ENCODE data around the gene BCL6.

DNA sequence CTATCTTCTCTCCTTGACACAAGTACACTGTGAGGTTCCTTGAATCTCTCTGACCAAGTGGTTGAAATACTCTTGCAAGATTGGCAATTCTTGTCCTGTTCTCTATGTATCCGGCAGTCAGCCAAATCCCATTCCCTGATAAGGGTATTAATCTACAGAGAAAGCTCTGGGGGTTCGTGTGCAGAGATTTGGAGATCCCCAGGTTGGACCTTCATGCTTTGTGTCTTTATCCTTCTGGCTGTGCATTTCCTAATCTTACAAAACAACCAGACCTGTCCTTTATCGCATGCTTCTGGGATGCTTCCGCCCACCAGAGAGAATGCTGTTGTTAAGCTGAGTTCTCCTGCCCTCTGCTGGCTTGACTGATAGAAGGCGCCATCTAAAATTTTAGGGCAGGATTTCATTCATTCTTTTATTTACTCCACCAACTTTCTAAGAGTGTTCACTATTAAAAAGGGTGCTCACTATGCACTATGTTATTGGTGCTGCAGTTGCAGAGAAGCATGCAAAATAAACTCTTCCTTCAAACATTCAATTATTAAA, 66.5 kb downstream of the BCL6 start:
- TF ChIP-seq BHLHE40 (IDR thresholded peaks at IDR 0.05; ENCODE audit: borderline replicate concordance), result no peak
- TF ChIP-seq FOXM1 (IDR thresholded peaks at IDR 0.05; ENCODE audit: borderline replicate concordance), result no peak
- no peak for TF ChIP-seq SP1 (IDR thresholded peaks at IDR 0.05)
- TF ChIP-seq SUZ12 (IDR thresholded peaks at IDR 0.05), result no peak
- no peak for TF ChIP-seq FOXA1 (IDR thresholded peaks at IDR 0.05)
- TF ChIP-seq TARDBP (IDR thresholded peaks at IDR 0.05), result no peak
- no peak for TF ChIP-seq FOXK2 (IDR thresholded peaks at IDR 0.05)
- no peak for TF ChIP-seq ELF4 (IDR thresholded peaks at IDR 0.05)
- TF ChIP-seq L3MBTL2 (conservative IDR thresholded peaks at IDR 0.05), result no peak
- no peak for TF ChIP-seq LEF1 (IDR thresholded peaks at IDR 0.05; ENCODE audit: borderline replicate concordance)
- no peak for TF ChIP-seq HDGF (IDR thresholded peaks at IDR 0.05; ENCODE audit: borderline replicate concordance)
